CD14-positive monocyte (primary cell): Measurements from ENCODE around the gene FOXE1. TPM values are rescaled to one million over a fixed set of nuclear protein-coding genes. Genes with fewer than 3 reads are reported as not detected.

ENCODE experiments used
- DNase-seq, 3 donors: peaks; one replicate each; pipeline ENCODE4 v3.0.0-alpha.2; 2011 to 2022
- H2AFZ ChIP-seq: 2 replicates; pipeline ENCODE4 v1.6.0; 2012; ENCODE audit warnings: mild to moderate bottlenecking, low read depth, low read length, inconsistent platforms; ENCODE audit not compliant: insufficient read depth, poor library complexity, severe bottlenecking
- H3K27ac ChIP-seq, 2 donors: 1 replicate in 1 of 2; 2 replicates in 1 of 2; pipeline ENCODE4 v1.5.1; 2012 to 2013; ENCODE audit warnings: low read length in 2 of 2, control low read depth in 1 of 2, inconsistent platforms in 1 of 2, low read depth in 1 of 2, mild to moderate bottlenecking in 1 of 2
- H3K27me3 ChIP-seq, 2 donors: one replicate each; pipeline versions ENCODE4 v1.6.0 to v1.6.1; 2011 to 2013; ENCODE audit warnings: low read length in 2 of 2; ENCODE audit not compliant: control insufficient read depth in 2 of 2, insufficient read depth in 2 of 2
- H3K36me3 ChIP-seq, 2 donors: replicated peaks in 1 of 2; 1 replicate in 1 of 2; 2 replicates in 1 of 2; pipeline versions ENCODE4 v1.5.1 to v1.6.1; 2012 to 2013; ENCODE audit warnings: low read length in 2 of 2, control low read depth in 1 of 2, inconsistent platforms in 1 of 2, mild to moderate bottlenecking in 1 of 2; ENCODE audit not compliant: insufficient read depth in 2 of 2, control insufficient read depth in 1 of 2
- H3K4me1 ChIP-seq, 2 donors: 1 replicate in 1 of 2; 2 replicates in 1 of 2; pipeline versions ENCODE4 v1.5.1 to v1.6.1; 2012 to 2013; ENCODE audit warnings: low read length in 2 of 2, control low read depth in 1 of 2, inconsistent platforms in 1 of 2, mild to moderate bottlenecking in 1 of 2, moderate library complexity in 1 of 2; ENCODE audit not compliant: insufficient read depth in 2 of 2, control insufficient read depth in 1 of 2
- H3K4me2 ChIP-seq: replicated peaks from 2 replicates; pipeline ENCODE3; 2012; ENCODE audit warnings: low read length, moderate library complexity, mild to moderate bottlenecking; ENCODE audit not compliant: poor library complexity, severe bottlenecking; ENCODE audit errors: extremely low read depth
- H3K4me3 ChIP-seq, 3 experiments: fragments of 200-600 bp in 1 of 3; sonication (generic) in 1 of 3; replicated peaks in 1 of 3; 1 replicate in 2 of 3; 2 replicates in 1 of 3; pipeline ENCODE4 v1.5.1; 2011 to 2013; ENCODE audit warnings: low read length in 3 of 3, mild to moderate bottlenecking in 3 of 3, control low read depth in 2 of 3, low read depth in 2 of 3, inconsistent platforms in 1 of 3, moderate library complexity in 1 of 3
- H3K79me2 ChIP-seq: 2 replicates; pipeline ENCODE4 v1.6.0; 2012; ENCODE audit warnings: mild to moderate bottlenecking, control low read depth, inconsistent platforms, low read length, moderate library complexity; ENCODE audit not compliant: insufficient read depth
- H3K9ac ChIP-seq: 2 replicates; pipeline ENCODE4 v1.6.0; 2017; ENCODE audit warnings: low read length, mild to moderate bottlenecking; ENCODE audit not compliant: insufficient read depth, poor library complexity, severe bottlenecking
- H3K9me3 ChIP-seq, 2 donors: replicated peaks in 1 of 2; 1 replicate in 1 of 2; 2 replicates in 1 of 2; pipeline versions ENCODE4 v1.5.1 to v1.6.1; 2012 to 2013; ENCODE audit warnings: low read length in 2 of 2, control low read depth in 1 of 2; ENCODE audit not compliant: control insufficient read depth in 1 of 2, insufficient read depth in 1 of 2
- H4K20me1 ChIP-seq: 2 replicates; pipeline ENCODE4 v1.6.0; 2012; ENCODE audit warnings: mild to moderate bottlenecking, low read length, control low read depth, moderate library complexity; ENCODE audit not compliant: insufficient read depth
- H3K27ac Mint-ChIP-seq, 7 donors: one replicate each; pipeline ENCODE4 v1.8.0; 2020; ENCODE audit warnings: mild to moderate bottlenecking in 7 of 7, mixed read lengths in 7 of 7, moderate library complexity in 6 of 7, inconsistent platforms in 2 of 7
- H3K27me3 Mint-ChIP-seq, 3 donors: one replicate each; pipeline ENCODE4 v1.8.0; 2021 to 2022; ENCODE audit warnings: low read depth in 3 of 3, mild to moderate bottlenecking in 3 of 3, mixed read lengths in 3 of 3, moderate library complexity in 3 of 3, inconsistent platforms in 1 of 3
- H3K36me3 Mint-ChIP-seq, 2 donors: one replicate each; pipeline ENCODE4 v1.8.0; 2020; ENCODE audit warnings: mixed read lengths in 2 of 2, inconsistent platforms in 1 of 2, mild to moderate bottlenecking in 1 of 2
- H3K4me1 Mint-ChIP-seq: one replicate; pipeline ENCODE4 v1.8.0; 2020; ENCODE audit warnings: mild to moderate bottlenecking, mixed read lengths
- H3K4me3 Mint-ChIP-seq, 2 donors: one replicate each; pipeline ENCODE4 v1.8.0; 2020; ENCODE audit warnings: mild to moderate bottlenecking in 2 of 2, mixed read lengths in 2 of 2, moderate library complexity in 1 of 2
- H3K9me3 Mint-ChIP-seq, 7 donors: one replicate each; pipeline ENCODE4 v1.8.0; 2020 to 2022; ENCODE audit warnings: mixed read lengths in 7 of 7, mild to moderate bottlenecking in 6 of 7, moderate library complexity in 6 of 7, inconsistent platforms in 2 of 7
- WGBS: methylation state at CpG from one replicate; pipeline ENCODE4 v1.1.5; 2013; ENCODE audit warnings: missing lambda C conversion rate; ENCODE audit not compliant: insufficient coverage; 5-methylcytosine and 5-hydroxymethylcytosine counted together
- intact Hi-C, 2 donors: fragments of 100-400 bp; cut with micrococcal nuclease; formaldehyde crosslinking; loops; one replicate each; pipeline versions ENCODE4 v1.15.0 to v1.15.1; 2023
- polyA plus RNA-seq, 3 donors: library from polyadenylated mRNA; depleted of rRNA in 1 of 3; unstranded in 2 of 3; stranded (reverse) in 1 of 3; fragments of 300-500 nt in 2 of 3; fragments of >200 nt in 1 of 3; fragmentation: Illumina TruSeq in 2 of 3; gene quantifications; 1 replicate in 2 of 3; 2 replicates in 1 of 3; pipeline ENCODE4 v1.2.3, GENCODE V29; 2012 to 2021
- TF ChIP-seq, protein P1 (sequence below): fragments of 200-600 bp; IDR thresholded peaks from one replicate; pipeline ENCODE4 v1.8.0; 2022; ENCODE audit warnings: antibody characterized with exemption, mild to moderate bottlenecking

The FOXE1 gene
- polyA plus RNA-seq, 3 donors: 0.01 TPM; not detected in 2

DNA sequence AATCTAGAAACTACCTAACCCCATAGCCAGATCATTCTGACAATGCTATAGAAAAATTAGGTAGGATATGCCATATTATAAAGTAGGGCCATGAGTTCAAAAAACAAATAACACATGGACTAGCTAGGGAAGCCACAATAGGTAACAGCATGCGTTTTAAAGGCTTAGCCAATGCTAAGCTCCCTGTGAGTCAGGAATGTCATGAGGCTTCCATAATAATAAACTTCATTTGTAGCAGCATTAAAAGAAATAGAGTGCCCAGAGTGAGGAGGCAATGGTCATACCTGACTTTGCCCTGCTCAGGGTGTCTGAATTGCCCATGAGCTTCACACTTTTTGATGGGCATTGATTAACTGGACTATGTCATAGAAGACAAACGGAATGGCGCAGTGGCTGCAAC lies 15.8 kb downstream of the FOXE1 start:
- TF ChIP-seq, protein P1, sequence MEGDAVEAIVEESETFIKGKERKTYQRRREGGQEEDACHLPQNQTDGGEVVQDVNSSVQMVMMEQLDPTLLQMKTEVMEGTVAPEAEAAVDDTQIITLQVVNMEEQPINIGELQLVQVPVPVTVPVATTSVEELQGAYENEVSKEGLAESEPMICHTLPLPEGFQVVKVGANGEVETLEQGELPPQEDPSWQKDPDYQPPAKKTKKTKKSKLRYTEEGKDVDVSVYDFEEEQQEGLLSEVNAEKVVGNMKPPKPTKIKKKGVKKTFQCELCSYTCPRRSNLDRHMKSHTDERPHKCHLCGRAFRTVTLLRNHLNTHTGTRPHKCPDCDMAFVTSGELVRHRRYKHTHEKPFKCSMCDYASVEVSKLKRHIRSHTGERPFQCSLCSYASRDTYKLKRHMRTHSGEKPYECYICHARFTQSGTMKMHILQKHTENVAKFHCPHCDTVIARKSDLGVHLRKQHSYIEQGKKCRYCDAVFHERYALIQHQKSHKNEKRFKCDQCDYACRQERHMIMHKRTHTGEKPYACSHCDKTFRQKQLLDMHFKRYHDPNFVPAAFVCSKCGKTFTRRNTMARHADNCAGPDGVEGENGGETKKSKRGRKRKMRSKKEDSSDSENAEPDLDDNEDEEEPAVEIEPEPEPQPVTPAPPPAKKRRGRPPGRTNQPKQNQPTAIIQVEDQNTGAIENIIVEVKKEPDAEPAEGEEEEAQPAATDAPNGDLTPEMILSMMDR: no peak
- Histone ChIP-seq H3K9ac (no peak overlapping the region), H4K20me1 (no peaks in the 10 kb centered on the region), H3K36me3 (no peaks in the 10 kb centered on the region), H3K4me3 (no peak overlapping the region), H3K27ac (no peak overlapping the region), H3K4me2 (no peak overlapping the region), H3K4me1 (peaks cover 3 to 7% of the 10 kb centered on the region in 2 donors), H3K9me3 (peaks cover 4 to 17% of the 10 kb centered on the region in 2 donors), H3K27me3 (peaks cover 19 to 40% of the 10 kb centered on the region in 2 donors), H3K79me2 (no peaks in the 10 kb centered on the region), H2AFZ (no peak overlapping the region)
- 100% methylated on average over 1 of the region's 3 CpGs for WGBS
- DNase-seq: no peak
- Mint-ChIP-seq H3K36me3 (peaks cover 2 to 5% of the 10 kb centered on the region in 2 donors), H3K4me1 (peaks cover 7% of the 10 kb centered on the region), H3K27me3 (peaks cover 31 to 49% (median 32%) of the 10 kb centered on the region in 3 donors), H3K9me3 (peaks cover 7 to 31% (median 22%) of the 10 kb centered on the region in 7 donors), H3K4me3 (peak overlapping the region in 1 of 2 donors; percentile 43), H3K27ac (no peak overlapping the region)
- intact Hi-C loops: no loop called here

DNA sequence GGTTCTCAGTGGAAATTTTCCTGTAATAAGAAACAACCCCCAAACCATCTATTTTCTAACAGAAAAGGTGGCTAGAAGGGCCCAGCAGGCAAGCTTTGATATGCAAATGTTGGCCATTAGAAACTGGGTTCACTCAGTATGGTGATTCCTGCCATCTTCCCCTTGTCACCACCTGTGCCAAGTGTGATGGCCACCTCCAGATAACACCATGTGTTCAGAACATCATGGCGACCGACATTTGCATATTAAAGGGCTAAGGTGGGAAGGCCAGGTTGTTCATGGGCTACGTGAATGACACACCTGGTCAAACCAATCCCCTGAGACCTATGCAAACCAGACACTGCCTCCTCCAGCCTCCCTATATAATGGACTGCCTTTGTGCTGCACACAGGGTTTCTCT lies 20.4 kb downstream of the FOXE1 start:
- intact Hi-C loops: loop anchor here in 1 of 2 donors (5.0 kb wide), 1 partner anchor 41 kb away; no protein-coding TSS in a partner anchor
- no peaks in the 10 kb centered on the region for H3K9me3 ChIP-seq

More for the DNA sequence above, 20.4 kb downstream of the FOXE1 start:
- peaks cover 6 to 24% of the 10 kb centered on the region in 2 donors for H3K27me3 ChIP-seq
- no peak for DNase-seq
- no peaks in the 10 kb centered on the region for H3K36me3 ChIP-seq
- no peak overlapping the region for H3K27ac ChIP-seq
- TF ChIP-seq, protein P1: no peak
- Mint-ChIP-seq H3K36me3 (no peaks in the 10 kb centered on the region), H3K27me3 (peaks cover 18 to 43% (median 25%) of the 10 kb centered on the region in 3 donors), H3K27ac (no peak overlapping the region), H3K4me3 (no peak overlapping the region), H3K4me1 (peaks cover 17% of the 10 kb centered on the region), H3K9me3 (peaks cover 0 to 11% (median 0%) of the 10 kb centered on the region in 7 donors)
- H3K4me2 ChIP-seq: no peak overlapping the region
- no peak overlapping the region for H3K4me3 ChIP-seq
- no CpG with 5 or more reads among the region's 3 CpGs for WGBS
- no peak overlapping the region for H3K9ac ChIP-seq
- peaks cover 16 to 17% of the 10 kb centered on the region in 2 donors for H3K4me1 ChIP-seq
- H3K79me2 ChIP-seq: no peaks in the 10 kb centered on the region
- no peaks in the 10 kb centered on the region for H4K20me1 ChIP-seq
- no peak overlapping the region for H2AFZ ChIP-seq
